Upper lobe of left lung (tissue), 4 donors: ENCODE results near the gene C3orf49.

Experiments used
- CTCF ChIP-seq, 6 experiments: fragments of 450-650 bp in 4 of 6; fragments of 200-600 bp in 2 of 6; sonication (generic) in 2 of 6; IDR thresholded peaks; one replicate each; pipeline ENCODE4 v1.5.1; 2016 to 2019; ENCODE audit warnings: antibody characterized with exemption in 6 of 6
- EP300 ChIP-seq, 4 donors: sonication (generic); formaldehyde crosslinking; IDR thresholded peaks; one replicate each; pipeline ENCODE4 v1.5.1; 2017; ENCODE audit warnings: antibody characterized with exemption in 4 of 4, control low read depth in 2 of 4
- POLR2A ChIP-seq, 4 donors: fragments of 450-650 bp; IDR thresholded peaks; one replicate each; pipeline ENCODE4 v1.5.1; 2016 to 2017; ENCODE audit warnings: antibody characterized with exemption in 4 of 4, mild to moderate bottlenecking in 2 of 4
- POLR2AphosphoS5 ChIP-seq, 2 donors: sonication (generic); formaldehyde crosslinking; IDR thresholded peaks; one replicate each; pipeline ENCODE4 v1.5.1; 2017; ENCODE audit warnings: antibody characterized with exemption in 2 of 2

DNA sequence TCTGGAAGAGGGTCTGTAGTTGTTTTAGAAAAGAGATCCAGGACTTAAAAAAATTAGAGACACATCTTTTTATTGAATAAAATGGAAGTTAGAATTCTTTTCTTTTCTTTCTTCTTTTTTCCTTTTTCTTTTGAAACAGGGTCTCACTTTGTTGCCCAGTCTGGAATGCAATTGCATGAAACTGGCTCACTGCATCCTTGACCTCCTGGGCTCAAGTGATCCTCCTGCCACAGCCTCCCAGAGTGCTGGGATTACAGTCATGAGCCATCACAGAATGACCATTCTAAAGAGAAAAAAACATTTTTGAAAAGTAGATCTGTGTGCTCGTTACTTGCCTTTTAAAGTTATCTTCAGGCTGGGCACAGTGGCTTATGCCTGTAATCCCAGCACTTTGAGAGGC, 48.1 kb downstream of the C3orf49 start:
- no peak for TF ChIP-seq POLR2A (IDR thresholded peaks at IDR 0.05)
- TF ChIP-seq CTCF (IDR thresholded peaks at IDR 0.05) = no peak
- no peak for TF ChIP-seq POLR2AphosphoS5 (IDR thresholded peaks at IDR 0.05)
- no peak for TF ChIP-seq EP300 (IDR thresholded peaks at IDR 0.05)
